ENCODE results near the gene ITGAD. TPM values are rescaled to one million over a fixed set of nuclear protein-coding genes. Genes with fewer than 3 reads are reported as not detected.

Gene ITGAD
- total RNA-seq, 1 experiment from 2014 or later, result not detected

DNA sequence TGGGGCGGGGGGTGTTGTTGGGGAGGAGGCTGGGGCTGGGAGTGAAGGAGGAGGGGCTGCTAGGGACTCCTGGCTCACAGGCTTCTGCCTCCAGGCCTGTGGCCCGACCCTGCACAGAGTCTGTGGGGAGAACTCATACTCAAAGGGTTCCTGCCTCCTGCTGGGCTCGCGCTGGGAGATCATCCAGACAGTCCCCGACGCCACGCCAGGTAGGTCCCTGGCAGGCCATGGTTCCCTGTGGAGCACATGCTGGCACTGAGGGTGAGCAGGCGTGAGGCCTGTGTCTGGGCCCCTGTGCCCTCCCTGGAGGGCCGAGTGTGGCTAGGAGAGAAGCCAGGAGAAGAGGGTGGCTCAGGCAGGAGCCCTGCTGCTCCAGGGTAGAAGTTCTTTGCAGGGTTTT is 4.6 kb downstream of the ITGAD start:
- Histone ChIP-seq H4K91ac (ENCODE audit: insufficient read length, low read depth, low read length) (no peak overlapping the region), H3K27ac (ENCODE audit: insufficient read length, low read depth, low read length) (no peak overlapping the region), H3T11ph (ENCODE audit: low read length) (no peak overlapping the region), H3K27me3 (ENCODE audit: insufficient read depth, low read length) (no peaks in the 10 kb centered on the region), H3K23ac (ENCODE audit: insufficient read length, low read depth, low read length) (no peak overlapping the region), H2AK5ac (ENCODE audit: insufficient read length, low read length) (no peak overlapping the region), H2BK5ac (ENCODE audit: insufficient read length, low read length) (no peak overlapping the region), H4K20me1 (ENCODE audit: control insufficient read depth, insufficient read depth, insufficient read length) (no peaks in the 10 kb centered on the region), H3K9me3 (ENCODE audit: control insufficient read depth, low read depth, low read length) (no peaks in the 10 kb centered on the region), H3K4ac (ENCODE audit: low read depth, low read length) (no peak overlapping the region), H3K18ac (ENCODE audit: insufficient read length, low read depth, low read length) (no peak overlapping the region), H3K79me1 (ENCODE audit: insufficient read depth, low read depth, low read length, poor library complexity, severe bottlenecking) (no peaks in the 10 kb centered on the region), H3K14ac (ENCODE audit: insufficient read depth, low read length) (no peak overlapping the region), H4K5ac (ENCODE audit: insufficient read length, low read depth, low read length) (no peak overlapping the region), H3K79me2 (ENCODE audit: insufficient read depth, low read length) (no peaks in the 10 kb centered on the region), H3K23me2 (ENCODE audit: insufficient read length, low read depth, low read length, poor library complexity, severe bottlenecking) (no peaks in the 10 kb centered on the region), H3K9ac (ENCODE audit: extremely low read depth, insufficient read length, low read length) (no peak overlapping the region), H3K56ac (ENCODE audit: insufficient read length, low read depth, low read length) (no peak overlapping the region), H3K4me2 (ENCODE audit: insufficient read depth, insufficient read length, low read length) (no peak overlapping the region), H2BK15ac (ENCODE audit: low read depth, low read length) (no peak overlapping the region), H2BK20ac (ENCODE audit: low read depth, low read length, poor library complexity, severe bottlenecking) (no peak overlapping the region), H4K8ac (replicated peaks; ENCODE audit: insufficient read length, low read depth, low read length) (no peak overlapping the region), H2BK120ac (ENCODE audit: low read depth, low read length, poor library complexity, severe bottlenecking) (no peak overlapping the region), H2AFZ (ENCODE audit: low read length) (no peak overlapping the region), H2BK12ac (ENCODE audit: insufficient read length, low read depth, low read length) (no peak overlapping the region), H3K4me1 (ENCODE audit: insufficient read depth, low read length) (no peaks in the 10 kb centered on the region)
- no peak for DNase-seq
- peaks cover 7% of the 10 kb centered on the region for H3K27me3 Mint-ChIP-seq (ENCODE audit: low read depth)
- H3K9me3 Mint-ChIP-seq, result peaks cover 0 to 3% of the 10 kb centered on the region in 2 experiments; a peak in 1 of 5 replicates
- TF ChIP-seq CTCF (conservative IDR thresholded peaks at IDR 0.05), result no peak
- H3K4me3 Mint-ChIP-seq, result no peak overlapping the region
- peaks cover 6% of the 10 kb centered on the region in 2 experiments for H3K4me1 Mint-ChIP-seq
- H3K36me3 Mint-ChIP-seq (ENCODE audit: insufficient read depth in 1 of 3, low read depth in 3 of 3), result peaks cover 0 to 4% (median 0%) of the 10 kb centered on the region in 3 experiments; a peak in 2 of 7 replicates
- no CpG with 5 or more reads among the region's 9 CpGs for WGBS (ENCODE audit: extremely low coverage, insufficient read length, low lambda C conversion rate)
- H3K27ac Mint-ChIP-seq, result no peak overlapping the region

Data from H9 (cell line).